Adrenal gland (tissue), 12 donors: ENCODE data around the gene VAT1. TPM values are rescaled to one million over a fixed set of nuclear protein-coding genes. Genes with fewer than 3 reads are reported as not detected.

ENCODE experiments used
- DNase-seq, 7 donors: peaks; one replicate each; pipeline ENCODE4 v3.0.0-alpha.2; 2019 to 2020
- H3K27ac ChIP-seq, 5 donors: fragments of 200-600 bp; sonication (generic) in 4 of 5; 1 replicate in 3 of 5; 2 replicates in 2 of 5; pipeline versions ENCODE4 v1.5.1 to v1.8.0; 2016 to 2020; ENCODE audit warnings: mild to moderate bottlenecking in 1 of 5
- H3K27me3 ChIP-seq: fragments of 200-600 bp; 2 replicates; pipeline ENCODE4 v1.8.0; 2021
- H3K36me3 ChIP-seq, 2 donors: fragments of 200-600 bp; replicated peaks in 1 of 2; 1 replicate in 1 of 2; 2 replicates in 1 of 2; pipeline versions ENCODE4 v1.5.1 to v1.8.0; 2018 to 2022
- H3K4me1 ChIP-seq, 2 donors: fragments of 200-600 bp; replicated peaks in 1 of 2; 1 replicate in 1 of 2; 2 replicates in 1 of 2; pipeline versions ENCODE4 v1.5.1 to v1.8.0; 2018 to 2021
- H3K4me3 ChIP-seq, 4 donors: fragments of 200-600 bp; sonication (generic) in 3 of 4; one replicate each; pipeline ENCODE4 v1.5.1; 2016 to 2018
- H3K9me3 ChIP-seq, 3 donors: fragments of 200-600 bp; sonication (generic) in 1 of 3; replicated peaks in 1 of 3; 1 replicate in 2 of 3; 2 replicates in 1 of 3; pipeline versions ENCODE4 v1.5.1 to v1.8.0; 2016 to 2021
- POLR2A ChIP-seq, 2 donors: fragments of 450-650 bp; IDR thresholded peaks; one replicate each; pipeline ENCODE4 v1.6.1; 2017; ENCODE audit warnings: antibody characterized with exemption in 2 of 2, mild to moderate bottlenecking in 2 of 2, moderate library complexity in 1 of 2
- WGBS, 4 donors: extraction: QIAGEN DNeasy Blood & Tissue Kit in 2 of 4; methylation state at CpG; one replicate each; pipeline versions ENCODE4 v1.1.5 to v1.1.7; 2013 to 2017; 5-methylcytosine and 5-hydroxymethylcytosine counted together
- intact Hi-C, 2 donors: fragments of 100-400 bp; cut with DNase I; formaldehyde crosslinking; loops; one replicate each; pipeline versions ENCODE4 v1.14.1 to v1.15.0; 2022 to 2023
- polyA plus RNA-seq, 3 donors: library from polyadenylated mRNA; stranded (reverse); fragments of 200-250 nt in 2 of 3; fragments of 350-450 nt in 1 of 3; fragmentation: Illumina TruSeq in 1 of 3; extraction: RNeasy Lipid Tissue Mini Kit (QIAGEN cat#74804) in 1 of 3; gene quantifications; one replicate each; pipeline ENCODE4 v1.2.3, GENCODE V29; 2013 to 2014
- total RNA-seq, 9 donors: library from RNA; depleted of rRNA in 4 of 9; stranded (reverse); fragments of >200 nt in 4 of 9; fragments of 120-200 nt in 1 of 9; fragmentation: NEBNext Ultra II Directional in 1 of 9; extraction: Animal tissue kit (Norgen Biotek cat#: 25700) in 1 of 9; gene quantifications; one replicate each; pipeline versions ENCODE4 v1.1.0 to v1.2.4, GENCODE V29; 2013 to 2023
- TF ChIP-seq, protein P1 (sequence below), 6 experiments: fragments of 450-650 bp in 4 of 6; fragments of 200-600 bp in 2 of 6; sonication (generic) in 1 of 6; IDR thresholded peaks; 1 replicate in 5 of 6; 2 replicates in 1 of 6; pipeline versions ENCODE4 v1.5.1 to v1.8.0; 2016 to 2021; ENCODE audit warnings: antibody characterized with exemption in 6 of 6, mild to moderate bottlenecking in 2 of 6, moderate library complexity in 1 of 6
- donor health status: healthy with polysubstance abuse.
- donor health status: Bipolar disorder and iron deficiency.
- donor health status: DM: yes; HTN: yes; CAD: no.
- donor health status: DM: no; HTN: no; CAD: no.
- donor health status: DM: no; HTN: no; CAD: no.
- donor health status: DM: yes; HTN: yes; CAD: no.

Gene VAT1
- total and polyA plus RNA-seq, 12 donors, result 177 to 744 (median 442) TPM

DNA sequence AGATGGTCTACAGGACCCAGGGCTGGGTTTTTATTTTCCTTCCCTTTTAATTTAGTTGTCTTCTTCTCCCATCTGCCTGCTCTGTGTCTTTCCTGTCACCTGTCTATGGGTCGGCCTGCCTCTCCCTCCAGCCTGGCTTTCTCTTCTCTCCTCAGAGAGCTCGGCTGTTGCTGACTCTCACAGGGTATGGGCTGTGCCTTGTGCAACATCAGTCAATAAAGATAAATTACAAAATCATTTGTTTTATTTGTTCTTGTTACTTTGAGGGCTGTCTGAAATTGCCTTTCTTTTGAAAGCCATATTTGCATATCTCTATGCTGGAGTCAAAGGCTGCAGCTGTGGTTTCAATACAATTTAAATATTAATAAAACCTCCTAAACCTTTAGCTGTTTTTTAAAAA lies 18.5 kb upstream of the VAT1 start:
- WGBS, 4 donors, result 76 to 93% (median 85%) methylated on average over 2 of the region's 2 CpGs
- no peaks in the 10 kb centered on the region for H3K4me1 ChIP-seq
- no peak overlapping the region for H3K27ac ChIP-seq
- H3K36me3 ChIP-seq, result no peaks in the 10 kb centered on the region
- H3K4me3 ChIP-seq, result no peak overlapping the region
- H3K9me3 ChIP-seq, result no peaks in the 10 kb centered on the region
- no peak for DNase-seq
- intact Hi-C loops, result no loop called here
- TF ChIP-seq, protein P1, sequence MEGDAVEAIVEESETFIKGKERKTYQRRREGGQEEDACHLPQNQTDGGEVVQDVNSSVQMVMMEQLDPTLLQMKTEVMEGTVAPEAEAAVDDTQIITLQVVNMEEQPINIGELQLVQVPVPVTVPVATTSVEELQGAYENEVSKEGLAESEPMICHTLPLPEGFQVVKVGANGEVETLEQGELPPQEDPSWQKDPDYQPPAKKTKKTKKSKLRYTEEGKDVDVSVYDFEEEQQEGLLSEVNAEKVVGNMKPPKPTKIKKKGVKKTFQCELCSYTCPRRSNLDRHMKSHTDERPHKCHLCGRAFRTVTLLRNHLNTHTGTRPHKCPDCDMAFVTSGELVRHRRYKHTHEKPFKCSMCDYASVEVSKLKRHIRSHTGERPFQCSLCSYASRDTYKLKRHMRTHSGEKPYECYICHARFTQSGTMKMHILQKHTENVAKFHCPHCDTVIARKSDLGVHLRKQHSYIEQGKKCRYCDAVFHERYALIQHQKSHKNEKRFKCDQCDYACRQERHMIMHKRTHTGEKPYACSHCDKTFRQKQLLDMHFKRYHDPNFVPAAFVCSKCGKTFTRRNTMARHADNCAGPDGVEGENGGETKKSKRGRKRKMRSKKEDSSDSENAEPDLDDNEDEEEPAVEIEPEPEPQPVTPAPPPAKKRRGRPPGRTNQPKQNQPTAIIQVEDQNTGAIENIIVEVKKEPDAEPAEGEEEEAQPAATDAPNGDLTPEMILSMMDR (IDR thresholded peaks at IDR 0.05), result no peak
- no peak for TF ChIP-seq POLR2A (IDR thresholded peaks at IDR 0.05)
- no peaks in the 10 kb centered on the region for H3K27me3 ChIP-seq

DNA sequence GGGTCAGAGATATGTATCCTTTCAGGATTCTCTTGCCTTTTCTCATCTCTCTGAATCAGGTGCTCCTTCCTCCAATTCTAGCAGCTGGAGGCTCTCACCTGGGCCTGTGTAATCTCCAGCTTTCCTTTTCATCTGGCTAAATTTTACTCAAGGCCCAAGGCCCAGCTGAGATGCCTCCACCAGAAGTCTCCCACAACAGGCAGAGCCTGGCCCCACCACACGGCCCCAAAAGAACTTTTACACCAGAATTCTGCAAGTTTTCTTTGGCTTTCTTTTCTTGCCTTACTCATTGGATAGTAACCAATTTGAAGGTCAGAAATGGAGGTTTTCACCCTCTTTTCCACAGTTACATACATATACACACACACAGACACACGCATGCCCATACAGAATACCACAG lies 17.5 kb upstream of the VAT1 start:
- no peaks in the 10 kb centered on the region for H3K27me3 ChIP-seq
- intact Hi-C loops, result no loop called here
- no peak for TF ChIP-seq POLR2A (IDR thresholded peaks at IDR 0.05)
- H3K27ac ChIP-seq, result no peak overlapping the region
- H3K4me1 ChIP-seq, result no peaks in the 10 kb centered on the region
- no peak for DNase-seq
- no peaks in the 10 kb centered on the region for H3K36me3 ChIP-seq
- H3K4me3 ChIP-seq, result no peak overlapping the region
- H3K9me3 ChIP-seq, result no peaks in the 10 kb centered on the region
- 89 to 97% (median 93%) methylated on average over 2 of the region's 2 CpGs for WGBS, 4 donors

DNA sequence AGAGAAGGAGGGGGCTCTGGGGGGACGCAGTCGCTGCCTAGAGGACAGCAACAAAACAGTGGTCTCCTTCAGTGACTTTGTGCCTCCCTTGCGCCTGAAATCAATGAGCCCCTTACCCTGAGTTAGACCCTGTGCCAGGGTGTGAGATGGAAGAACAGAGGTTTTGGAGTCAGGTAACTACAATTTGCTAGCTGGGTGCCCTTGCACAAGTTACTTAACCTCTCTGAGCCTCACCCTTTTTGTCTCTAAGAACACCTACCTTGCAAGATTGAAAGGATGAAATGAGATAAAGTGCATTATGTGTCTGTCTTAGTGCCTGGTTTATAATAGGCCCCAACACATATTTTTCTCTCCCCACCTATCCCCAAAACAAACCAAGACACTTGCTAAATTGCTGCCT lies 12.7 kb upstream of the VAT1 start:
- Histone ChIP-seq H3K27me3 (no peaks in the 10 kb centered on the region), H3K4me3 (no peak overlapping the region), H3K27ac (no peak overlapping the region), H3K36me3 (no peaks in the 10 kb centered on the region), H3K4me1 (no peaks in the 10 kb centered on the region), H3K9me3 (no peaks in the 10 kb centered on the region)
- DNase-seq, result no peak
- WGBS, 4 donors, result 85 to 100% (median 89%) methylated on average over 2 to 3 of the region's 3 CpGs
- no peak for TF ChIP-seq POLR2A (IDR thresholded peaks at IDR 0.05)
- TF ChIP-seq, protein P1 (IDR thresholded peaks at IDR 0.05), result no peak
- intact Hi-C loops, result no loop called here

DNA sequence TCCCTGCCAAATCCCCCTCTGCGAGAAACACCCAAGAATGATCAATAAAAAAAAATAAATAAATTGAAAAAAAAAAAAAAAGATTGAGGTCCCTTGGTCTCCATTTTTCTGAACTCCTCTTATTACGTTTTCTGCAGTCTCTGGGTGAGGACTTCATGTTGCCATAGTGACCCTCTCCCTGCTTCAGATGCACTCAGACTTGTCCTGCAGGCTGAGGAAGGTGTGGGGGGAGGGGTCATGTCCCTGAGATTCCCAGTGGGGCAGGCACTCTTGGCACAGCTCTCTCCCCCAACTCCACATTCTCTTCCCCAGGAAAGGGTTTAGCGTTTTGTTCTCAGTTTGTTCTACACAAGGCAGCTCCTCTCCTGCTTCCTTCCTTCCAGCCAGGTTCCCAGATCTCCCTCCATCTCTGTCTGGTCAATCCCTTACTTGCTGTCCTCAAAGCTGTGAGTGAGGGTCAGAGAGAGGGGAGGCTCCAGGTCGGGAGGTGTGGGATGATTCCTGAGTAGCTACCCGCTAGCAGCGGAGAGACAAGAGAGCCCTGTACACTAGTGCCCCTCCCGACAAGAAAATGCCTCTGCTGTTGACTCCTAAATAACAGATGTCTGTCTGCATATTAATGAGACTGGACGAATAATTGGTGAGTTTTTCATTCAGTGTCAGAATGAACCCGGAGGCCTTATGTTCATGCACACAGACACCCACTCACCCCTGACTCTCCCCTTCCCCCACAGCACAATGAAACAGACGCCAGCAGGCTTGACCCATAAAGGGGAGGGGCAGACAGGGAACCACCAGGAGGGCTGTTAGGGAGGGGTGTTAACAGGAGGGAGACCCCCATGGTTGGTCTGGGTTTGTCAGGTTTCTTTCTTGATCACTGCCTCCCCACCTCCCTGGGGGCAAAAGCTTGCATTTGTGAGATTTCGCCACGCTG lies 12.0 kb upstream of the VAT1 start:
- intact Hi-C loops, result no loop called here
- H3K4me3 ChIP-seq, result no peak overlapping the region

More for the DNA sequence above, 12.0 kb upstream of the VAT1 start:
- no peak for DNase-seq
- Histone ChIP-seq H3K27ac (no peak overlapping the region), H3K9me3 (no peaks in the 10 kb centered on the region), H3K4me1 (no peaks in the 10 kb centered on the region), H3K36me3 (no peaks in the 10 kb centered on the region), H3K27me3 (no peaks in the 10 kb centered on the region)
- WGBS, 4 donors, result 60 to 64% (median 63%) methylated on average over 11 to 12 of the region's 12 CpGs
- TF ChIP-seq POLR2A (IDR thresholded peaks at IDR 0.05), result no peak
- TF ChIP-seq, protein P1 (IDR thresholded peaks at IDR 0.05), result no peak
